Caki2 (cell line): ENCODE measurements around the gene VDR. TPM values are rescaled to one million over a fixed set of nuclear protein-coding genes. Genes with fewer than 3 reads are reported as not detected.

Experiments
- DNase-seq: peaks from one replicate; pipeline ENCODE4 v3.0.0-alpha.2; 2015; ENCODE audit warnings: low read depth
- in situ Hi-C: cut with HindIII; loops from 2 replicates; pipeline ENCODE4 v1.10.0; 2016; ENCODE audit warnings: low sequenced_read_pairs, low pct_unique_long_range_greater_than_20kb, mixed read lengths
- total RNA-seq: library from RNA; depleted of rRNA; stranded (reverse); fragments of >200 nt; shearing (Covaris generic); gene quantifications from 2 replicates; pipeline ENCODE4 v1.2.3, GENCODE V29; 2014; ENCODE audit warnings: low replicate concordance; rRNA removed

VDR gene
- 0.14 and 0.55 TPM in 2 replicates for total RNA-seq

- DNase-seq, result peak; percentile 85
- in situ Hi-C loops, result no loop called here
Measured at GRCh38 chr12:47904713-47905709, at the start of gene VDR. Gene VDR, minus strand, starts transcription at chr12:47904994. Its CDS starts 25,881 bp downstream, at chr12:47879113.

DNA sequence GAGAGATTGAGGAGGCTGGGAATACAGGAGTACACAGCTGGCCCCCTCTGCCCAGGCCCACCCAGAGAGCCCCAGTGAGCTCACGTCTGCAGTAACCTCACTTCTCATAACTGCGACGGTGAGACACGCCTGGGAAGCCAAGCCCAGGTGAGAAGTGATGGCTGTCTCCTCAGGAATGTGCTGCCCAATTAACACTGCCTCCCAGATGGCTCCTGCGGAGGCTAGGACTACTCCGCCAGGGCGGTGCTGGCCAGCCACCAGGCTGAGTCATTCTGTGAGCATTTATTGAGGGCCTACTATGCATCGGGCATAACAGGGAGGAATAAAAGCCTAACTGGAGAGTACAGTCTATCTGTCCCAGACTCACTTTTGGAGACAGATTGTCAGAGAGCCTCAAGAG, 49.3 kb upstream of the VDR start:
- in situ Hi-C loops, result no loop called here
- DNase-seq, result no peak

DNA sequence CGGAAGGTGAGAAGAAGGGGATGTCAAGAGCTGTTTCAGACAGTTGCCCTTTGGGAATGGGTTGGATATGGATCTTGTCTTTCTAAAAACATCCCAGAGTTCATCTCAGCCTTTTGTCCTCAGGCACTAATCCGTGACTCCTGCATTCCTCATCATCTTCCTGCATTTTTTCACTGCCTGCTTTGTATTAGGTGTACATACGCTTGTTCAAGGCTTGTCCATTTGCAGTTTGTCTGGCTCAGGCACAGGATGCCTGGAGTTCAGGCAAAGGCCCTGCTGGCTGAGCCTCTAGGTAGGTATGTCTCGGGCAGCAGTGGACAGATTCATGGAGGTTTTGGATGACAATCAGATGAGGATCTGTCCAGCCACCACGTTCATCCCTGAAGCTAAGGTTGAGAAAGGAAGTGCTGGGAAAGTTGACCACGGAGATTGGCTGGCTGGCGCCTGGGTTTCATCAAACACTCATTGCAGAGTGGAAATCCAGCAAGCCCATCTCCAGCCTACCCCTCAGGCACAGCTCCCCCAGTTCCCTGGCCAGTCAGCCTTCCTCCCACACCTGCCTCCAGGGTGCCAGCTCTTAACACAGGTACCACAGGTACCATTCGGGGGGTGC, 46.2 kb upstream of the VDR start:
- in situ Hi-C loops, result no loop called here
- DNase-seq, result no peak

DNA sequence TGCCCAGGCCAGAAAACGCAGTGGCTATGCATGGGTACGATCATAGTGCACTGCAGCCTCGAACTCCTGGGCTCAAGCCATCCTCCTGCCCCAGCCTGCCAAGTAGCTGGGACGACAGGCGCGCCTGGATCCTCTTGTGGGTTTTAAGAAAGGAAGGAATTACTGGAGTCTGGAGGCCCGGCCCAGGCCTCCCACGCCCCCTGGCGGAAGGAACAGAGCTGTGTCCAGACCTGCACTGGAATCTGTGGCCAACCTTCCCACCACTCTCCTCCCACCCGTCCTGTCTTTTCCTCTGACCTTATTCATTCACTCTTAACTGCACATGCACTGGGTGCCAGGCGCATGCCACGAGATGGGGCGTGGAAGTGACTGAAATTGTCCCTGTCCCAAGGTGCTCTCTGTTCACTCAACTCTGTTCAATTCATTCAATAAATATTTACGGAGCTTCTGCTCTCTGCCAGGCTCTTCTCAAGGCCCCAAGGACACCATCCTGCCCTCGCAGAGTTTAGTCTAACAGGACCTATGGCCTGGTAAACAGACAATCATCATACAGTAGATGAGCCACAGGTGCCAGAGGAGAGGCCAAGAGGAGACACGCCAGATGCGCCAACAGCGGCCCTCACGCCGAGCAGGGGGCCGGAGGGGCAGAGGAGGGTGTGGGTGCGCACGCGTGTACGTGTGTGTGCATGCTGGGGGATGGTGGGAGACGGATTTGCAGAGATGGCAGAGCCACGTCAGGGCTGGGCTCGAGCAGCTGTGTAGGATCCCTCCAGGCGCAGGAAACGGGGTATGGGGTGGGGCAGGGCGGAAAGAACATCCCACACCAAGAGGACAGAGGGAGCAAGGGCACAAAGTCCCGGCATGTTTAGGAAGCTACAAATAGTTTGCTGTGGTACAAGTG, 44.9 kb upstream of the VDR start:
- DNase-seq, result peak; percentile 60

GRCh38 chr12:47947341-47947740, 42.5 kb upstream of the VDR start:
- in situ Hi-C loops, result no loop called here
- DNase-seq, result no peak

More for the DNA sequence above, 44.9 kb upstream of the VDR start:
- in situ Hi-C loops, result no loop called here

DNA sequence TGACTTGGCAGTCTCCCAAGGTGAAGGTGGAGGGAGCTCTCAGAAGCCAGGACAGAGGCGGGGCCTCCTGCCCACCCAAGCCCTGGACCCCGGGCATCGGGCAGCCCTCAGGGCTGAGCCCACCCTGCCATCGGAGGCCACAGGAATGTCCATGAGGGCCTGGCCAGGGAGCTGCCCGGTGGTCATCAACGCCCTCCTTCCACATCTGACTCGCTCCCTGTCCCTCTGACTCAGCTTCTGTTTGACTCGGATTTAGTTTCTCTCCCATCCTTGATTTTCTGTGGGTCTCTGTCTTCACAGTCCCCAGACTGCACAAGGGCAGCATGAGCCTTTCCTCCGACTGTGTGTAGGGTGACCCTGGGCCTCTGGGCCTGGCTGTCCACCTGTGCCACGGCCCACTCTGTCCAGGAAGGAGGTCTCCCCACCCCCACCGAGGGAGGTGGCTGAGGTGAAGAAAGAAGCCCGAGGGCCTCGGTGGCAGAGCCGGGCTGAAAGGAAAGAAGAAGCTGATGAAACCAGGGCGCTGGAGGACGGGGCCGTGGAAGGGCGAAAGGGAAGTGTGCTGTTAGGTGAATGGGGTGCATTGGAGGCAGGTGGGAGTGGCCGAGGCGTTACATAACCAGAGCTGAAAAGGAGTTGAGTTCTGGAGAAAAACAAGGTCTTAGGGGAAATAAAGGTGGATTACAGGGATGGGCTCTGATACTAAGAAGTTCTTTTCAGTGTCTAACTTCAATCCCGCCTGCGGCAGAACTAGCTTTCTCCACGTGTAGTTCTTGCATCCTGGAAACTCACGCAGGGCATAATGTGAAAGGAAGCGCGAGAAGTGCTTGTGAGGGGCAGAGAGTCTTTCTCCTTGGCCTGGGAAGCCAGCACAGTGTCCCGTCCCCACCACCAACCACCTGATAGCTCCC, 41.9 kb upstream of the VDR start:
- no peak for DNase-seq
- in situ Hi-C loops, result no loop called here

GRCh38 chr12:47945341-47945728, 40.5 kb upstream of the VDR start:
- no peak for DNase-seq
- in situ Hi-C loops, result no loop called here

DNA sequence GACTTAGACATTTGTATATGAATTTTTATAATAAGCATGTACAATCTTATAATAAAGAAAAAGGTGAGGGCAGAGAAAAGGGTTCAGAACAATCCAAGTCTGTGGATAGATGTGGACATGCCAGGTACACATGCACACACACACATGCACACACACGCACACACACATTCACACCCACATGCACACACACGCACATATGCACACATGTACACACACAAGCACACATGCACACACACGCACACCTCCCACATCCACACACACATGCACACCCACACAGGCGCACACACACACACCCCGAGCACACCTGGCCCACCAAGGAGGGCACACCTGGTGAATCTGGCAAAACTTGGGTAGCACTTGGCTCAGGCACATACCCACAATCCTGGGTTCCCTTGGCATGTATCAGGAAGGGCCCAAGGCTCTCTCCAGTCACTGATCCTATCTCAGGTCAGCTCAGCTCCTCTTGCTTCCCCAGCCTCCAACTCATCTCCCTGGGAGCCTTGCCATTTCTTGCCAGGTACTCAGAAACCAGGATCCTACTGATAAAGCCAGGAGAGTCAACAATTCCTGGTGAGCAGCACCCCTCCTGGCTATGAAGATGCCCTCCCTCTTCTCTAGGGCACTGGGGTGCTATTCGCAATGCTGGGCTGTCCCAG, 40.0 kb upstream of the VDR start:
- DNase-seq, result no peak
- in situ Hi-C loops, result no loop called here

DNA sequence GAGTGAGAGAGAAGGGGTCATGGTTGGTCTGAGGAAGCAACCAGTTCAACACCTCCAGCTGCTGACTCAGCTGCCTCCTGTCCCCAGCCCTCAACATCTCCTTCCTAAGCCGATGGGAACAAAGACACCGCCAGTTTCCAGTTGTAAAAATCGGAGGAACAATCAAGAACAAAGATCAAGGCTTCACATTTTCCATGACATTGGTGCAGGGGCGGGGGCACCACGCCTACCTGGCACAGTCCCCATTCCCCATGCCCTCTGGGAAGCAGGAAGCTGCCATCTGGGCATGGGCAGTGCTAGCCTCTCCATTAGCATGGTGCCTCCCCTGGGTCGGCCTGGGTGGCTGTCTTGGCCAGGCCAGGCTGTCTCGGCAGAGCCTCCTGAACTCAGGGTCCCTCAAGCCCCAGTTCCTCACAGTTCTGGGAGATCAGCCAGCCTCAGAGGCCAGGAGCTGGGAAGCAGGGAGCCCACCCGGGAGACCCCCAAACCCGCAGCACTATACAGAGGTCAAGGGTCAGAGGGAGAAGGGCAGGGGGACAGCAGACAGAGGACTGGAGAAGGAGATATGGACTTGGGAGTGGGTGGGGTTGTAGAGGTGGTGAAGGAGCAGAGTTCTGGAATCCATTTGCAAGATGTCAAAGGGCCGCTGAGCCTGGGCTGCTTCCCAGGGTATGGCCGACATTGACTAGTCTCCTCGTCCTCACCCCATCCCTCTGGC, 39.0 kb upstream of the VDR start:
- in situ Hi-C loops, result no loop called here
- peak; percentile 4 for DNase-seq

GRCh38 chr12:47942614-47943225, 37.9 kb upstream of the VDR start:
- DNase-seq, result no peak
- in situ Hi-C loops, result no loop called here

DNA sequence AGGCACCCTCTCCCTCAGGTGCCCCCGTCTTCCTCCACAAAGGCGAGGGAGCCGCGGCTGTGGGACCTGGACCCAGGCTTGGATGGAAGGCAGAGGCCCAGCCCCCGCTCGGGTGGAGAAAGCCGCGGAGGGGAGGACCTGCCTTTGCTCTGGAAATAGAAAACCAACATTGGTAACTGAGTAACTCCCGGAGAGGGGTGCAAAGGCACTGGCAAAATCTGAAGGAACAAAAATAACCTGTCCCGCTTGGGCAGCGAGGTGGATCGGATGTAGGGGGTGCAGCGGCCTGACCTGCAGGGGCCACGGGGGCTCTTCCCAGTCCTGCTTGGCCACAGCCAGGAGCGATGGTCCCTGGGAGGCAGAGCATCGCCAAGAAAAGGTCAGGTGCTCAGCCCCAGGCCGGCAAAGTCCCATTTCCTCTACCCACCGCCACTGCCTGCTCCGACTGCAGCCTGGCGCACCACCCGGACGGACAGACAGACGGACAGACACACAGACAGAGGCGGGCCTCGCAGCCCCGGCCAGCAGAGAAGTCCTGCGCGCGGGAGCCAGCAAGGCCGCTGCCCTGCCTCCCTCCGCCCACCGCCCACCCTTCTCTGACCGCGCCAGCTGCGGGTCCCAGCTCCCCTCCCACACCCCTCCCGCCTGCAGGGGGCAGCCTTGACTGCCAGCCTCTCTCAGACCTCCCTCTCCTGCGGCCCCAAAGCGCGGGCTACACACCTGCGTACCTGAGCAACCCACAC, 37.2 kb upstream of the VDR start:
- in situ Hi-C loops, result no loop called here
- no peak for DNase-seq

- in situ Hi-C loops, result no loop called here
Measured at GRCh38 chr12:47941475-47941780, 36.6 kb upstream of the VDR start.

DNA sequence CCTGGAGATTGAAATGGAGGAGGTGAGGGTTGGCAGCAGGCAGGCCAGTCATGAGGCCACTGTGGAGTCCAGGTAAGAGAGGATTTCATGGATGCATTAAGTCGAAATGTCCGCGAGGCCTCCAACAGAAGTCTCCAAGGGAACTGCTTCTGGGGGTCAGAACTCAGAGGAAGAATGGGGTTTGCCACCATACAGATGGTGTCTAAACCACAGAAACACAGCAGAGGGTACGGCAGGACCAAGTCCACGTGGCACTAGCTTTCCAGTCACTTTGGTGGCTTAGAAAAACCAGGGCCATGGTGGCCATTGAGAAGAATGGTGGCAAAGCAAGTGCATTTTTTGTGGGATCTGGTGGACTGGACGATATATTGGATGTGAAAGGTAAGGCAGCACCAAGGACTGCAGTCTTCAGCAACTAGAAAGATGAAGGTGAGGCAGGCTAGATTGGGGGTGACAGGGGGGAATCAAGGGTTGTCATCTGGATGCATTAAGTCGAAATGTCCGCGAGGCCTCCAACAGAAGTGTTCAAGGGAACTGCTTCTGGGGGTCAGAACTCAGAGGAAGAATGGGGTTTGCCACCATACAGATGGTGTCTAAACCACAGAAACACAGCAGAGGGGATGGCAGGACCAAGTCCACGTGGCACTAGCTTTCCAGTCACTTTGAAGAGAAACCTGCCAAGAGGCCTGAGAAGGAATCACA, 36.1 kb upstream of the VDR start:
- in situ Hi-C loops, result no loop called here
- no peak for DNase-seq

More at GRCh38 chr12:47941475-47941780, 36.6 kb upstream of the VDR start:
- no peak for DNase-seq

DNA sequence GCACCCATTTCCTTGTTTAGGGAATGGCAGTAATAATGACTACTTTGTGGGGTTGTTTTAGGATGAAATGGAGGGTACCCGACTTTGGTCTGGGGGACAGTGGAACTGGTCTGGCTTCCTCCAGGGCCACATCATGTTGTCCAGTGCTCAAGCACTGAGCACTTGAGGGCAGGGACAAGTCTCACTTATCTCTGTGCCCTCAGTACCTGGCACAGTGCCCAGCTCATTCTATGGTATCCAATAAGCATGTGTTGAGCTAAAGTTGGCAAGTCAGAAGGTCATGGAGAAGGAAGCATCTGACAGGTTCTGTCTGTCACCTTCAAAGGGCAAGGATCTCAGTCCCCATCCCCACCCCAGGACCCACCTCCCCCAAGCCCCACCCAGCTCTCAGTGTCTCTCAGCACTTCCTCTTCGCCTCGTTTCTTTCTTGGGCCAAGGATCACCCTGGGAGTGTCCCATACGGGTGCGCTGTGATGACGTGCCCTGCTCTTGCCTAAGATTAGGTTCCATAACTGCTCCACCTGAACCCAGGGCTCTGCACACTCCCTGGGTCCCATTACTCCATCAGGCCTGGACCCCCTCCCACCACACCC, 34.3 kb upstream of the VDR start:
- in situ Hi-C loops, result no loop called here
- DNase-seq, result no peak

DNA sequence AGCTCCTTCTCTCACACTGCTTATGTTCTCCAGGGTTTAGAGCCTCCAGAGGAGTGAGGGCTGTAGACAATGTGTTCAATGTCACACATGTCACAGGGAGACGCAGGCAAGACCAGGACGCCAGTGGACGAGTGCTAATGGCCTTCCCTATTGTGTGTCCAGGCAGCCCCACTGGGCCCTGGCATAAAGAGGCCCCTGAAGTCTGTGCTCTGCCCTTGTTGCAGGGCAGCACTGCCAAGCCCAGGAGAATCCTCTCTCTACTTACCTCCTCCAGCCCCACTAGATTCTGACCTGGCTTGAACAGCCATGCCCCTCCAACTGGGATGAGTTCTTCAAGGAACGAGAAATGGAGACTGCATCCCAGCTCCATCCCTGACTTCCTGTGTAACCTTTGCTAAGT, 33.8 kb upstream of the VDR start:
- in situ Hi-C loops, result no loop called here

More for the DNA sequence above, 33.8 kb upstream of the VDR start:
- DNase-seq, result no peak
